Activated CD4-positive, alpha-beta T cell treated with anti-CD3 and anti-CD28 coated beads, Interleukin-2, amount 50 U/mL, for 4 hours (primary cell): ENCODE results near the gene TRAM2.

ENCODE experiments used
- DNase-seq, 2 experiments: peaks; one replicate each; pipeline ENCODE4 v3.0.0-alpha.2; 2020

The TRAM2 gene

GRCh38 chr6:52505726-52506409 lies 71.0 kb downstream of the TRAM2 start:
- no peak for DNase-seq

GRCh38 chr6:52504782-52505136 lies 72.1 kb downstream of the TRAM2 start:
- DNase-seq, result no peak

DNA sequence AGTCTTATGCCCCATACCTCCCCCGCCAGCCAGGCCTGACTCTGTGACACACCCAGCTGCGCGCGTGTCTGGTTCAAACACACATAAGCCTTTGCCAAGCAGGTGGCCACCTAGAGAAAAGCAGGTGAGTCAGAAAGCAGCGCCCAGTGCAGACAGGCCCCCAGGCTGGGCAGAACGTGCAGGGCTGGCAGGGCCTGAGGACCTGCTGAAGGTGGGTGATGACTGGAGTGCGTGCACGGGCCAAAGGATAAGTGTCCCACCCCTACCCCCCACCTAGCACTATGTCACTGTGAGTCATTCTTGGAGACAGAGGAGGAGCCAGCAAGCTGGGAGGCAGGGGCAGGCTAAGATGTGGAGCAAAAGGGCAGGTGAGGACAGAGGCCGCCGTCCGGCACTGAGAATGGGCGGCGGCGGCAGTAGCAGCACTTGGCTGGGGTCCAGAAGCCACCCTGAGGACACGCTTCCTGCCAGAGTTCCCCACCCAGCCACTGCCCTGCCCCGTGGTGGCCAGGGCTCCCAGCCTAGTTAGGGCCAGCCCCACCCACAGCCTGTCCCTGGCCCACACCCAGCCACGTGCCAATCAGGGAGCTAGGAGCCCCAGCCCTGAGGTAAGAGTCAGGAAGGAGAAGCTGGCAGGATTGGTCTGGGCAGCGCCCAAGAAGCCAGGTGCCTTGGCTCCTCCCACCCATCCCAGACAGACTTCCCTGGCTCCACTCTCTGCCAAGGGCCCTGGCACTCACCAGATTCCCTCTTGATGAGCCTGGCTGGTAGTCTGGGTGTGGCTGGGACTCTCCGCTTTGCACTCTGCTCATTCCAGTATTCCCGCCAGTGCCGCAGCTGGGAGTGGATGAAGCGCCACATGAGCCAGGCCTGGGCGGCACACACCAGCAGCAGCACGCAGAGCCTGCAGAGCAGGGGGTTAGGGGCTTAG lies 72.7 kb downstream of the TRAM2 start:
- no peak for DNase-seq

DNA sequence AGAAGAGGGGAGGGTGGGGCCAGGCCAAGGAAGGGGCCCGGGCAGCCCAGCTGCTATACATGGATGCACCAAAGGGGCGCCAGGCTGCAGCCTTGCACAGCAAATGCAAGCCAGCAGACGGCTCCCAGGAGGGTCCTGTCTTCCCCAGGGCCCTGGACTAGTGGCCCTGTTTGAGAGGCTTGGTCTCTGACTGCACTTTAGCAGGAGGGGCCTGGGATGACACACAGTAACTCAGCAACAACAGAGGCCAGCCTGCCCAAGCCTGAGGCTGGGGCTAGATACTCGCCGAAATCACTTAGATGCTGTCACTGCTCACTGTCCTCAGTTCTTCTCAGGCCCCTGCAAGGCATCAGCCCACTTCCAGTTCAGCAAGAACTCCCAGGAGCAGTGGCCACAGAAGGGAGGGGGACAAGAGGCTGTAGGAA lies 73.5 kb downstream of the TRAM2 start:
- DNase-seq, result no peak

GRCh38 chr6:52502306-52503029 lies 74.4 kb downstream of the TRAM2 start:
- DNase-seq, result no peak

GRCh38 chr6:52500238-52501129 lies 76.4 kb downstream of the TRAM2 start:
- DNase-seq, result no peak

GRCh38 chr6:52499681-52500236 lies 77.1 kb downstream of the TRAM2 start:
- DNase-seq, result no peak

GRCh38 chr6:52499026-52499425 lies 77.8 kb downstream of the TRAM2 start:
- no peak for DNase-seq

DNA sequence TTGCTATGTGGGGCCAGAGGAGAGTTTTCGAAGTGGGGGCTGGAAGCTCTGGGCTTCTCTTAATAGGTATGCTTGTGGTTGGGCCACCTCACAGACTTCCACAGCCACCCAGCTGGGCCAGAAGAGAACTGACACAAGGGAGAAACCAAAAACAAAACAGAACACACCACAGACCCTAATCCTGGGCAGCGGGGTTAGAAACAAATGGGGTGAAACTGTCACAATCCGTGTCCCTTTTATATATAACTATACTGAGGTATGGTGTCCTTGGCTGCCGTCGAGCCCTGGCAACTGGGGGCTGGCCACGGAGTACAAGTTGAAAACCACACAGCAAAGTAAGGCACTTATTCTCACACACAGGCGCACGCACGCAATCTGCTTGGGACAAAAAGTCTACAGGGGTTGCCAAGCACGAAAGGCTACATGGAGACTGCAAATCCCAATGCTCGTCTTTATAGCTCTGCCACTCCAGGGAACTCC lies 78.3 kb downstream of the TRAM2 start:
- no peak for DNase-seq

- DNase-seq, result no peak
Observed at GRCh38 chr6:52497652-52498408, 79.0 kb downstream of the TRAM2 start.

GRCh38 chr6:52496631-52497030 lies 80.2 kb downstream of the TRAM2 start:
- no peak for DNase-seq

GRCh38 chr6:52495922-52496321 lies 80.9 kb downstream of the TRAM2 start:
- DNase-seq, result no peak

DNA sequence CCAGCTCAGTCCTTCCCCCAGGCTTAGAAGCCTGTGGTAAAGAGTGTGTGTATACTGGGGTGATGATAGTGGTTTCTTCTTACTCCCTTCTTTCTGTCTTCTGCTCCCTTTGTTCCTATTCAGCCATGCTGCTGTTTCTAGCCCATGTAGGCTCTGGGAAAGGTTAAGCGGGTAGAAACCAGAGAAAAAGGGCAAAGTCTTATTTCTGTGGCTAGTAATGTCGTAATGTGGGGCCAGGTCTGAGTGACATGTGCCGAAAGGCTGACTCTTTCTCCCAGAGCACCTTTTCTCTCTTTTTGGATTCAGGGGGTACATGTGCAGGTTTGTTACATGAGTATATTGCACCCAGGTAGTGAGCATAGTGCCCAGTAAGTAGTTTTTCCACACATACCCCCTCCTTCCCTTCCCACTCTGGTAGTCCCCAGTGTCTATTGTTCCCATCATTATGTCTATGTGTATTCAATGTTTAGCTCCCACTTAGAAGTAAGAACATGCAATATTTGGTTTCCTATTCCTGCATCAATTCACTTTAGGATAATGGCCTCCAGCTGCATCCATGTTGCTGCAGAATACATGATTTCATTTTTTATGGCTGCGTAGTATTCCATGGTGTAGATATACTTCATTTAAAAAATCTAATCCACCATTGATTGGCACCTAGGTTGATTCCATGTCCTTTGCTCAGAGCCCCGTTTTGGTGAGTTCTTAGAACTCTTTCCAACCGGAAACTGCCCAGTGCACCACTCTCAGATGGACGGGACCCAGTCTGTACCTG lies 82.4 kb downstream of the TRAM2 start:
- DNase-seq, result no peak

GRCh38 chr6:52493669-52494068 lies 83.2 kb downstream of the TRAM2 start:
- no peak for DNase-seq

GRCh38 chr6:52491203-52492069 lies 85.4 kb downstream of the TRAM2 start:
- DNase-seq, result no peak

- no peak for DNase-seq
Observed at GRCh38 chr6:52489881-52490280, 87.0 kb downstream of the TRAM2 start.

GRCh38 chr6:52483671-52484003 lies 93.2 kb downstream of the TRAM2 start:
- no peak for DNase-seq

- no peak for DNase-seq
Observed at GRCh38 chr6:52482903-52483670, 93.8 kb downstream of the TRAM2 start.

GRCh38 chr6:52475307-52475706 lies 101.6 kb downstream of the TRAM2 start:
- DNase-seq, result no peak
